ENCODE measurements around the gene LONP2.
A peak's percentile ranks its signal among the peaks of the same experiment; 100 is the strongest.
"Not testable (repeated sequence)": the region's sequence is repeated elsewhere in the genome, so short reads cannot be mapped to it uniquely, and the experiment has no call there.

The LONP2 gene

DNA sequence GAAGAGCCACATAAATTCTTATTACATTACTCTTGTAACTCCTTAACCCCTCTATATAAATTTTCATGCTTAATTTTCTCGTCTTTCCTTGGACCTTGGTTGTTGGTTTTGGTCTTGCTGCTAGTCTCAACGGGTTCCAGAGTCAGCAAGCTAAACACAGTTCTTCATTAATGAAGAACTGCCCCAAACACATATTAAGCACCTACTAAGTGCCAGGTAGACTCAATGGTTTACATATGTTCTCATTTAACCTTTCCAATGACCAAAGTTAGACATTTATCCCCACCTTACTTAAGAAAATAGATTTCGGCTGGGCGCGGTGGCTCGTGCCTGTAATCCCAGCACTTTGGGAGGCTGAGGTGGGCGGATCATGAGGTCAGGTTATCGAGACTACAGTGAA, 126.1 kb downstream of the LONP2 start:
- no peak for DNase-seq (ENCODE audit: low read depth)

- not testable (repeated sequence) for DNase-seq (ENCODE audit: low read depth)
Observed at GRCh38 chr16:48370668-48371392, 126.7 kb downstream of the LONP2 start.

DNA sequence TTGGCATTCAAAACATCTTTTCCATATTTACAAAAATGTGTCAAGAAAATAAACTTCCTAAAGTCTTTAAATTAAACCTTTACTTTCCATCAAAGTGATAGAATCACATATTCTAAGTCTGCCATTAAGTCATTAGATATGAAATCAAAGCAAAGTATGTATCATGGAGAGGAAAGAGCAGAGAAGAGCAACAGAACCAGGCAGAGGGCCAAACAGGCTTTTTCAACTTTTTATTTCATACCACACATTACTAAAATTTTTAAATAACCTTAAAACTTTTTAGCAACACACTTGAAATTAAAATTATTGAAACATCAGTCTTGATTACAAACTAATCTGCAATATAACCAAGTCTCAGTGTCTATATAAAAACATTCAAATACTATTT, 127.3 kb downstream of the LONP2 start:
- no peak for DNase-seq (ENCODE audit: low read depth)

DNA sequence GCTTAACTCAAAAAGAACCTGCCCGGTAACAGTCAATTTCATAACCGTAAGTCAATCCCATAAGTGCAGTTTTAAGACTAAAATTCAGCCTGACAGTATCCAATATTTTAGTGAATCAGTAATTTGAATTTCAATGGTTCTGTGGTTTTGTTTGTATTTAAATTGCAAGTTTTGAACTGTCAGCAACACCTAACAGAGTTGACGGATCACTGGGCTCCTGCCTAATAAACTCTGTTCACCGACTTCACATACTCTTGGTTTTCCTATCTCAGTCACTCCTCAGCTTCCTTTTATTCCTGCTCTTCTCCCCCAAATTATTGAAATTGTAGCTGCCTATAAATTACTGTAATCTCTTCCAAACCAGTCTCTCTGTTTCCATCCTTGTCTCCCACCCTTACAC, 128.6 kb downstream of the LONP2 start:
- no peak for DNase-seq (ENCODE audit: low read depth)

DNA sequence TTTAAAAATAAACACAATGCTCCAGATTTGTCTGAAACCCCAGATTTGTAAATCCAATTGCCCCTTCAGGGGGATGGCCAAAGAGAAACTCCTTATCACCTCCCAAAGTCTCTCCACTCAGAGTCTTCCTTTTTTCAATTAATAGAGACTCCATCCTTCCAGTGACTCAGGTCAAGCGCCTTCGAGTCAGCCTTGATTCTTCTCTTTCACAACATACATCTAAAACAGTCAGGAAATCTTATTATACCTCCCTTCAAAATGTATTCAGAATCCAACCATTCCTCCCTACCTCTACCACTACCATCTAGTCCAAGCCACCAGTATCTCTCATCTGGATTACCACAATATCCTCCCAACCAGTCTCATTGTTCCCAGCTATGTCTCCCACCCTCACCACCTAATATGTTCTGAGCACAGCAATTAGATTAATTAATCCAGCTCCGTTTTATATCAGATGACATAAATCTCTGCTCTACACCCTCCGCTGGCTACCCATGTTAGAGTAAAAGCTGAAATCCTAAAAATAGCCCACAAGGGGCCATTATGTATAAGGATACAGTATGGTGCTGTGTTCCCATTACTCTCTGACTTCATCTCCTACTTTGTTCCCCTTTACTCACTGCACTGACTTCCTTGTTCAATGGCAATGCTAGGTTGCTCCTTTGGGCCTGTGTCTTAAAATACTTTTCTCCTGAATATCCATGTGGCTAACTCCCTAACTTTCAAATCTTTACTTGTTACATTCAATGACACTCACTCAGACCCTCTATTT, 129.3 kb downstream of the LONP2 start:
- DNase-seq (ENCODE audit: low read depth) = no peak

- DNase-seq (ENCODE audit: low read depth) = no peak
Observed at GRCh38 chr16:48374255-48374654, 130.2 kb downstream of the LONP2 start.

- DNase-seq (ENCODE audit: low read depth) = not testable (repeated sequence)
Observed at GRCh38 chr16:48377301-48377700, 133.2 kb downstream of the LONP2 start.

GRCh38 chr16:48378276-48378675, 134.2 kb downstream of the LONP2 start:
- DNase-seq (ENCODE audit: low read depth) = no peak

- no peak for DNase-seq (ENCODE audit: low read depth)
Observed at GRCh38 chr16:48378836-48379235, 134.7 kb downstream of the LONP2 start.

DNA sequence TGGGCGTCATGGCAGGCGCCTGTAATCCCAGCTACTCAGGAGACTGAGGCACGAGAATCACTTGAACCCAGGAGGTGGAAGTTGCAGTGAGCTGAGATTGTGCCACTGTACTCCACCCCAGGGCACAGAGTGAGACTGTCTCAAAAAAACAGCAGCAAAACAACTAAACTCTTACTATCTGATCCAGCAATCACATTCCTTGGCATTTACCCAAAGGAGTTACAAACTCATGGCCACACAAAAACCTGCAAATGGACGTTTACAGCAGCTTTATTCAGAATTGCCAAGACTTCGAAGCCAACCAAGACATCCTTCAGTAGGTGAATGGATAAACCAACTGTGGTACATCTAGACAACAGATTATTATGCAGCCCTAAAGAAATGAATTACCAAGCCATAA, 137.1 kb downstream of the LONP2 start:
- no peak for DNase-seq (ENCODE audit: low read depth)

GRCh38 chr16:48382131-48382530, 138.0 kb downstream of the LONP2 start:
- DNase-seq (ENCODE audit: low read depth) = no peak

DNA sequence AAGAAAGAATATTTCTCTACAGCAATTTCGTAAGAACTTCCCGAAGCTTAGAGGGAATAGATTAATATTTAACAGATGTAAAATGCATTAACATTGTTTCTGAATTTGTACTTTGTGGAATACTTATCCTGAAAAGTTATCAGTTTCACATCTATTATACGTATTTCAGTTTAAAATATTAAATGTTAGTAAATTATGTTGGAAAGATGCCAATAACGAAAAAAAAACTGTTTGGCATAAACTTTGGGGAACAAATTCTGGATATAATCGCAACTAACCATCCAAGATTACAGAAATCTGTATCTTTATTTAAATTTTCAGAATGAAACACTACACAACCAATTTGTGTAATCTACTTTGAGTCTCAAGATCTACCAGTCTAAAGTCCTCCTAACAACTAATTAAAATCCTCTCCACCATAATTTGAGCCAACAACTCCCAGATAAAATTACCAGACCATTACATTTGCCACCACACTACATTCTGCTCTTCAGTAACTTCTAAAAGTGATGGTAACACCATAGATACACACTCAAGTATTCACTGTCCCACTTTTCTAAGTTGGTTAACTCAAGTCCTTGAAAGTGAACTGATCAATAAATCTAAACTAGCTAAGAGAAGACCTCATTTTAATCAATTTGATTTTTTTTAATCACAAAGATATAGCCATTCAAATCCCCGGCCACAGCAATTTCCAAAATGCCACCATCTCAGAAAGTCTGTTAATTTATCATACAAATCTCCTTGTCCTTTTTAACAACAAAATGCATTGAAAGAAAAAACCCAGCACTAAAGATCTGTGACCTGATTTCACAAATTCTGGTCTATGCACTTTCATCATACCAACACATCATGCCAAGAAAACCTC, 139.1 kb downstream of the LONP2 start:
- no peak for DNase-seq (ENCODE audit: low read depth)

- no peak for DNase-seq (ENCODE audit: low read depth)
Observed at GRCh38 chr16:48383877-48384519, 139.9 kb downstream of the LONP2 start.

GRCh38 chr16:48384520-48385252, 140.6 kb downstream of the LONP2 start:
- no peak for DNase-seq (ENCODE audit: low read depth)

DNA sequence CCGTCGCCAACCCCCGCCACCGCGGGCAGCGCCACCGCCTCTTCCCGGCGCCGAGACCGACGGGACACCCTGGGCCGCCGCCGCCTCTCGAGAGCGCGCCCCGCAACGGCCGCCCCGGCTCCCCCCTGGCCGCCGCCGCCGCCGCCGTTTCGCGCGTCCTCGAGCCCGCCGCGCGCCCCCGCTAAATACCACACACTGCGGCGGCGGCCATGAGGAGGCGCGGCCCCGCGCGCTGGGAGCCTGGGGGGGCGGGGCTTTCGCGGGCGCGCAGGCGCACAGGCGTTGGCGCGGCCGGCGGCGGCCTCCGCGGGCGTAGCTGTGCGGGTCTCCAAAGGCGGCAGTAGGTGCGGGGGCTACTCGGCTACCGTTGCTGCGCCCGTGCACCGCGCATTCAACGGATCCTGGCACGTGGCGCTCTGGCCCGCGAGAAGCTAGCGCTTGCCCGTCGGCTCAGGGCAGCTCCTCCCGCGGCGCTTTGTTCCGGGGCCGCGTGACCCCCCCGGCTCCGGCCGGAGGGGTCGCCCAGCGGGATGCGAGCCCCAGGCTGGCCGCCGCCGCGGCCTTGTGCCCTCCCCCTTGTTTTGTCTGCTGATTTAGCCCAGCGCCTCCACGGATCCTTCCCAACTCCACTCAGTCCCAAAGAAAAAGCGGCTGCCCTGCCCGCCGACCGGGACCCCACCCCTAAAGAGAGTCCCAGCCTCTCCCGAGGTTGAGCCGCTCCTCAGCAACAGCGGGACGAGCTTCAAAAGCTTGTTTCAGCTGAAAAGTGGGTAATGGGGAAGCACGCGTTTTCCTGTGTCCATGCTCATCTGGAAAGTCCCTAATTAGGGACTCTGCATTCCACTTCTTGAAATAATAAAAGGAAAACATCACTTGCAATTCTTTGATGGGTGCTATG, 141.4 kb downstream of the LONP2 start, which contains the start of gene SIAH1:
SIAH1 (minus strand) TSS at position 161 of the 898 bp plus-strand sequence. CDS start 22,985 bp downstream, outside the sequence.
- DNase-seq (ENCODE audit: low read depth) = peak; percentile 76

DNA sequence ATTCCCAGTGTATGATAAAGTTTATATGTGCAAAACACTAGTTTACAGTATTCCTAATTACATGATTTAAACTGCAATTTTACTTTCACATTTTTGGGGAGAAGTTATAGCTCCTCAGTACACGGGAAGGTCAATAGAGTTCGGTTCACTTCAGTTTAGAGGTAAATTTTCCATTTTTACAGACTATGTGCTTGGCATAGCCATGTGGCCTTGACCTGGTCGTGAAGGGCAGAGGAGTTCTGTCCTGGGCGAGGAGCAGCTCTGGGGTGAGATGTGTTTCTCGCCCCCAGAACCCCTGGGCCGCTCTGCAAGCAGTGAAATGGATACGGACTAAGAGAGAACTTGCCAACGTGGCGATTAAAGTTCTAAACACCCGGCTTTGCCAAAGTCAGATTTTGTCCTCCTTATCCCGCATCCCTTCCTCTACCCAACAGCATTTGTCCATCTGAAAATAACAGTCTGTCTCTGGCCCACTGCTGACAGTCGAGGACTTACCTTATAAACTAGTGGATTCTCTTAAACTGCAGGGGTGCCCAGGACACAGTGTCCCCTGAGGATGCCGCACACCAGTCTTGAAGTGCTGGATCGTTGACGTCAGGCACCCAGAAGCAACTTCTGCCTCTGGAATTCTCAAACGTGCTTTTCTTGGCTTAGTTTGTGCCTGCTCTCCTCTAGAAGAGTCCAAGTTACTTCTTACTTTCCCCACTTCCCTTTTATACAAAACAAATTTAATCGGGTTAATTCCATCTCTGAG, 142.6 kb downstream of the LONP2 start:
- no peak for DNase-seq (ENCODE audit: low read depth)

DNA sequence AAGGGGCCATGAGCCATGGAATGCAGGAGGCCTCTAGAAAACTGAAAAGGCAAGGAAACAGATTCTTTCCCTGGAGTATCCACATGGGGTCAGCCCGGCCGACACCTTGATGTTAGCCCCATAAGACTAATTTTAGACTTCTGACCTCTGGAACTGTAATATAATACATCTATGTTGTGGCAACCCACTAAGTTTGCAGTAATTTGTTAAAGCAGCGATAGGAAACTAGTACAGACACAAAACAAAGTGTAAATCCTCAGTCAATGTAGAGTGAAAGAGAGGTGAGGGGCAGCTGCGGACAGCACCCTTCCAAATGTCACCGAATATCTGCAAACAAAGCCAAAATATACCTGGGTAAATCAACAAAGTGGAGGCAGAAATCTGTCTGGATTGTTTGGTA, 148.3 kb downstream of the LONP2 start:
- no peak for DNase-seq (ENCODE audit: low read depth)

DNA sequence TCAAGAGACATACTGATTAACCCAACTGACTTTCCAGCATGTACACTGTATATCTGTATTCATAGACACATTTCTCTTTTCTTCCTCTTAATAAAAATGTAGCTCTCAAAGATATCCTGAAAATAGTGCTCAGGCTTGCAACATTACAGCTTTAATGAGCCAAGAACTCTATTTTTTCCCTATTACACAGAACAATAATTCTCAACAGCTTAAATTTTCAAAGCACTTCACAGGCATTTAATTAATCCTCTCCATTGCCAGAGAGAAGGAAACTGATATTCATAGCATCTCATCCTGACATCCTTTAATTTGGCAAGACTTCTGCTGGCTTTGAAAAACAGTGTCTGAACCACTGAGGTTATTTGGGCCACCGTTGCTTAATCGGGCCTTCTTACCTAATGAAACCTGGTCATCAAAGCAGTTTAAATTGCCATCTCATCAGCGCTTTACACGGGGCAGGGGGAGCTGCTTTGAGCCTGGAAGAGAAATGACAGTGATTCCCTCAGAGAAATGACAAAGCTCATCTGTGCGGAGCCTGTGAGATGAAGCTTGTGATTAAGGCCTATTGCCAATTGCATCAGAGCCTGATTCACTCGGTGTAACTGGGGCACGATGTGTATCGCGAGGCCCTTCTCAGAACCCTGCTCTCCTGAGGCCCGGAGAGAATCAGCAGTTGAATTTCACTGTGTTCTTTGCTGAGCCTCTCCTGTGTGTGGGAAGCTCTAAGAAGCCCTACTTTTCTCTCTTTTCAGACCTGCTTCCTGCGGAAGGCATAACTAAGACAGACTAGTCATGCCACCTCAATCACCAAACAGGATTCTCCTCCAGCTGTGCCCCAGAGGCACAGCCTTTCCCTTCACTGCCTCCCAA, 149.6 kb downstream of the LONP2 start:
- DNase-seq (ENCODE audit: low read depth) = no peak

GRCh38 chr16:48394355-48394703, 150.2 kb downstream of the LONP2 start:
- no peak for DNase-seq (ENCODE audit: low read depth)
